Liver (tissue), 9 donors: ENCODE results near the gene RABL6. TPM values are rescaled to one million over a fixed set of nuclear protein-coding genes. Genes with fewer than 3 reads are reported as not detected.

Experiments used
- DNase-seq: peaks from one replicate; pipeline ENCODE4 v3.0.0-alpha.2; 2017; ENCODE audit warnings: low spot score
- H3K27ac ChIP-seq, 2 donors: one replicate each; pipeline ENCODE4 v1.7.0; 2013; ENCODE audit warnings: inconsistent platforms in 2 of 2, low read length in 2 of 2, control low read depth in 1 of 2, low read depth in 1 of 2, mild to moderate bottlenecking in 1 of 2
- H3K27me3 ChIP-seq, 4 donors: one replicate each; pipeline versions ENCODE4 v1.6.1 to v1.7.0; 2013; ENCODE audit warnings: low read length in 3 of 4, inconsistent platforms in 1 of 4, mild to moderate bottlenecking in 1 of 4, moderate library complexity in 1 of 4; ENCODE audit not compliant: control insufficient read depth in 4 of 4, insufficient read depth in 4 of 4
- H3K36me3 ChIP-seq, 4 donors: one replicate each; pipeline versions ENCODE4 v1.6.1 to v1.7.0; 2013; ENCODE audit warnings: low read length in 3 of 4, mild to moderate bottlenecking in 3 of 4, low read depth in 1 of 4, moderate library complexity in 1 of 4; ENCODE audit not compliant: control insufficient read depth in 4 of 4, insufficient read depth in 3 of 4
- H3K4me1 ChIP-seq, 4 donors: one replicate each; pipeline versions ENCODE4 v1.6.1 to v1.7.0; 2013; ENCODE audit warnings: low read length in 3 of 4, mild to moderate bottlenecking in 3 of 4, moderate library complexity in 1 of 4; ENCODE audit not compliant: control insufficient read depth in 4 of 4, insufficient read depth in 4 of 4
- H3K4me3 ChIP-seq, 3 donors: one replicate each; pipeline versions ENCODE4 v1.6.1 to v1.7.0; 2013; ENCODE audit warnings: low read length in 3 of 3, control low read depth in 1 of 3, low read depth in 1 of 3, mild to moderate bottlenecking in 1 of 3
- H3K9ac ChIP-seq, 2 donors: one replicate each; pipeline ENCODE4 v1.7.0; 2013; ENCODE audit warnings: low read length in 2 of 2, mild to moderate bottlenecking in 2 of 2, moderate library complexity in 2 of 2, control low read depth in 1 of 2, low read depth in 1 of 2
- H3K9me3 ChIP-seq, 4 donors: one replicate each; pipeline versions ENCODE4 v1.6.1 to v1.7.0; 2013; ENCODE audit warnings: low read length in 3 of 4; ENCODE audit not compliant: control insufficient read depth in 4 of 4
- ATF3 ChIP-seq: IDR thresholded peaks from 2 replicates; pipeline ENCODE4 v1.6.1; 2016; ENCODE audit warnings: antibody characterized with exemption
- CTCF ChIP-seq: fragments of 150-350 bp; IDR thresholded peaks from 2 replicates; pipeline ENCODE4 v1.5.1; 2017; ENCODE audit warnings: improper control_type of control experiment, low read depth, low read length; ENCODE audit not compliant: missing input control
- EGR1 ChIP-seq, 2 donors: IDR thresholded peaks; 2 replicates each; pipeline ENCODE4 v1.6.1; 2016 to 2018; ENCODE audit warnings: antibody characterized with exemption in 2 of 2, low read depth in 2 of 2
- FOXA1 ChIP-seq: IDR thresholded peaks from 2 replicates; pipeline ENCODE4 v1.6.1; 2016; ENCODE audit warnings: antibody characterized with exemption
- FOXA2 ChIP-seq: IDR thresholded peaks from 2 replicates; pipeline ENCODE4 v1.6.1; 2016; ENCODE audit warnings: antibody characterized with exemption
- GABPA ChIP-seq, 2 donors: IDR thresholded peaks in 1 of 2; conservative IDR thresholded peaks in 1 of 2; 2 replicates each; pipeline ENCODE4 v1.6.1; 2016; ENCODE audit warnings: antibody characterized with exemption in 2 of 2, mild to moderate bottlenecking in 1 of 2, moderate library complexity in 1 of 2
- HNF4G ChIP-seq: IDR thresholded peaks from 2 replicates; pipeline ENCODE4 v1.6.1; 2016; ENCODE audit warnings: antibody characterized with exemption
- JUND ChIP-seq, 2 donors: IDR thresholded peaks; 2 replicates each; pipeline ENCODE4 v1.6.1; 2016; ENCODE audit warnings: antibody characterized with exemption in 2 of 2
- MAX ChIP-seq: IDR thresholded peaks from 2 replicates; pipeline ENCODE4 v1.6.1; 2016; ENCODE audit warnings: antibody characterized with exemption
- NR2F2 ChIP-seq: IDR thresholded peaks from 2 replicates; pipeline ENCODE4 v1.6.1; 2016; ENCODE audit warnings: antibody characterized with exemption
- RAD21 ChIP-seq, 2 donors: IDR thresholded peaks; 2 replicates each; pipeline ENCODE4 v1.6.1; 2016; ENCODE audit warnings: antibody characterized with exemption in 2 of 2, mild to moderate bottlenecking in 2 of 2
- REST ChIP-seq: IDR thresholded peaks from 2 replicates; pipeline ENCODE4 v1.6.1; 2016; ENCODE audit warnings: antibody characterized with exemption, mild to moderate bottlenecking
- RXRA ChIP-seq, 2 donors: IDR thresholded peaks; 2 replicates each; pipeline ENCODE4 v1.6.1; 2017 to 2018; ENCODE audit warnings: antibody characterized with exemption in 2 of 2, mild to moderate bottlenecking in 1 of 2
- SP1 ChIP-seq: IDR thresholded peaks from 2 replicates; pipeline ENCODE4 v1.6.1; 2018; ENCODE audit warnings: antibody characterized with exemption, mild to moderate bottlenecking
- TAF1 ChIP-seq: conservative IDR thresholded peaks from 2 replicates; pipeline ENCODE4 v1.6.1; 2016; ENCODE audit warnings: antibody characterized with exemption, mild to moderate bottlenecking
- YY1 ChIP-seq: IDR thresholded peaks from 2 replicates; pipeline ENCODE4 v1.6.1; 2016; ENCODE audit warnings: antibody characterized with exemption, mild to moderate bottlenecking
- ZBTB33 ChIP-seq: IDR thresholded peaks from 2 replicates; pipeline ENCODE4 v1.6.1; 2016; ENCODE audit warnings: antibody characterized with exemption
- WGBS: extraction: QIAGEN DNeasy Blood & Tissue Kit; methylation state at CpG from one replicate; pipeline ENCODE4 v1.1.7; 2013; 5-methylcytosine and 5-hydroxymethylcytosine counted together
- polyA plus RNA-seq, 2 donors: library from polyadenylated mRNA; stranded (reverse) in 1 of 2; unstranded in 1 of 2; fragments of 200-250 nt in 1 of 2; fragments of >200 nt in 1 of 2; fragmentation: Nextera tagmentation in 1 of 2; extraction: Ambion mirVana in 1 of 2; gene quantifications; one replicate each; pipeline versions ENCODE4 v1.2.1 to v1.2.3, GENCODE V29; 2013 to 2015
- total RNA-seq, 2 donors: library from RNA; depleted of rRNA; stranded (reverse); fragments of >200 nt; gene quantifications; one replicate each; pipeline ENCODE4 v1.2.3, GENCODE V29; 2014
- donor health status: healthy.
- donor health status: healthy.
- donor health status: healthy.
- donor health status: healthy.
- donor health status: healthy.

RABL6 gene
- total and polyA plus RNA-seq, 4 donors = 3.6 to 32.6 (median 10.7) TPM

GRCh38 chr9:136791516-136792276 lies 16.1 kb upstream of the RABL6 start (continued):
- TF ChIP-seq REST = peak; percentile 13
- no peak for TF ChIP-seq NR2F2
- no peak for TF ChIP-seq SP1

GRCh38 chr9:136792321-136793085 lies 15.2 kb upstream of the RABL6 start:
- H3K4me1 ChIP-seq = peaks cover 6 to 46% (median 36%) of the 10 kb centered on the region in 4 donors
- H3K27me3 ChIP-seq = no peaks in the 10 kb centered on the region
- no peak for TF ChIP-seq ATF3
- no peak for TF ChIP-seq MAX
- no peak for TF ChIP-seq JUND (IDR thresholded peaks at IDR 0.05)
- TF ChIP-seq CTCF = no peak
- TF ChIP-seq NR2F2 = no peak
- TF ChIP-seq FOXA2 = no peak
- no peak for TF ChIP-seq RXRA (IDR thresholded peaks at IDR 0.05)
- no peak for TF ChIP-seq EGR1 (IDR thresholded peaks at IDR 0.05; ENCODE audit: low read depth in 2 of 2)
- no peak for TF ChIP-seq SP1
- no peak for TF ChIP-seq ZBTB33
- no peak for TF ChIP-seq GABPA (IDR thresholded peaks at IDR 0.05 in 1 of 2, conservative IDR thresholded peaks at IDR 0.05 in 1 of 2)
- no peak for TF ChIP-seq HNF4G
- no peak for TF ChIP-seq REST
- TF ChIP-seq FOXA1 = no peak
- TF ChIP-seq RAD21 (IDR thresholded peaks at IDR 0.05) = no peak
- TF ChIP-seq TAF1 = no peak
- no peak for TF ChIP-seq YY1
- H3K9ac ChIP-seq = no peak overlapping the region
- H3K36me3 ChIP-seq = peaks cover 0 to 2% (median under 1%) of the 10 kb centered on the region in 4 donors
- WGBS = 80% methylated on average over 15 of the region's 15 CpGs
- DNase-seq = no peak
- H3K4me3 ChIP-seq = no peak overlapping the region
- H3K9me3 ChIP-seq = no peaks in the 10 kb centered on the region
- peak overlapping the region in 1 of 2 donors; percentile 91 for H3K27ac ChIP-seq
